Hematopoietic multipotent progenitor cell treated with erythropoietin and hydrocortisone succinate and interleukin-3 and kit ligand, for 8 days (in vitro differentiated cells): Measurements from ENCODE around the gene CAMKK2.
A peak's percentile ranks its signal among the peaks of the same experiment; 100 is the strongest.
"Not testable (repeated sequence)": the region's sequence is repeated elsewhere in the genome, so short reads cannot be mapped to it uniquely, and the experiment has no call there.

Experiments
- DNase-seq: peaks from one replicate; pipeline ENCODE4 v3.0.0-alpha.2; 2015

Gene CAMKK2

GRCh38 chr12:121297435-121297991, 1.0 kb upstream of the CAMKK2 start:
- peak; percentile 70 for DNase-seq

GRCh38 chr12:121295746-121296617, 527 bp downstream of the CAMKK2 start:
- DNase-seq: peak; percentile 30

GRCh38 chr12:121295116-121295745, 1.3 kb downstream of the CAMKK2 start:
- DNase-seq: peak; percentile 23

- no peak for DNase-seq
Observed at GRCh38 chr12:121294151-121294889, 2.2 kb downstream of the CAMKK2 start.

GRCh38 chr12:121293603-121294002, 2.9 kb downstream of the CAMKK2 start:
- no peak for DNase-seq

- no peak for DNase-seq
Observed at GRCh38 chr12:121290410-121290809, 6.1 kb downstream of the CAMKK2 start.

GRCh38 chr12:121289962-121290361, 6.5 kb downstream of the CAMKK2 start:
- DNase-seq: no peak

- no peak for DNase-seq
Observed at GRCh38 chr12:121288986-121289385, 7.5 kb downstream of the CAMKK2 start.

- no peak for DNase-seq
Observed at GRCh38 chr12:121288158-121288845, 8.2 kb downstream of the CAMKK2 start.

GRCh38 chr12:121287267-121287954, 9.1 kb downstream of the CAMKK2 start:
- DNase-seq: no peak

GRCh38 chr12:121285856-121286255, 10.7 kb downstream of the CAMKK2 start:
- no peak for DNase-seq

GRCh38 chr12:121284551-121285390, 11.7 kb downstream of the CAMKK2 start:
- no peak for DNase-seq

GRCh38 chr12:121283841-121284240, 12.7 kb downstream of the CAMKK2 start:
- DNase-seq: no peak

GRCh38 chr12:121283388-121283787, 13.1 kb downstream of the CAMKK2 start:
- DNase-seq: no peak

GRCh38 chr12:121282910-121283309, 13.6 kb downstream of the CAMKK2 start:
- DNase-seq: peak; percentile 88

- no peak for DNase-seq
Observed at GRCh38 chr12:121282072-121282742, 14.3 kb downstream of the CAMKK2 start.

GRCh38 chr12:121281116-121281515, 15.4 kb downstream of the CAMKK2 start:
- DNase-seq: not testable (repeated sequence)

- DNase-seq: not testable (repeated sequence)
Observed at GRCh38 chr12:121280531-121280930, 16.0 kb downstream of the CAMKK2 start.

GRCh38 chr12:121279507-121279915, 17.0 kb downstream of the CAMKK2 start:
- no peak for DNase-seq

GRCh38 chr12:121279071-121279375, 17.5 kb downstream of the CAMKK2 start:
- DNase-seq: peak; percentile 32
